Left ventricle myocardium inferior (tissue), 1 donor: ENCODE data around the gene NME9. TPM values are rescaled to one million over a fixed set of nuclear protein-coding genes. Genes with fewer than 3 reads are reported as not detected.

ENCODE experiments used
- DNase-seq: peaks from one replicate; pipeline ENCODE4 v3.0.0-alpha.2; 2020
- H3K27ac ChIP-seq: fragments of 200-600 bp; replicated peaks from 2 replicates; pipeline ENCODE4 v1.8.0; 2021
- H3K27me3 ChIP-seq: fragments of 200-600 bp; 2 replicates; pipeline ENCODE4 v1.8.0; 2021; ENCODE audit warnings: low read depth
- H3K36me3 ChIP-seq: fragments of 200-600 bp; 2 replicates; pipeline ENCODE4 v1.8.0; 2021
- H3K4me1 ChIP-seq: fragments of 200-600 bp; 2 replicates; pipeline ENCODE4 v1.8.0; 2021
- H3K4me3 ChIP-seq: fragments of 200-600 bp; 2 replicates; pipeline ENCODE4 v1.8.0; 2021; ENCODE audit warnings: mild to moderate bottlenecking, moderate library complexity
- H3K9me3 ChIP-seq: fragments of 200-600 bp; replicated peaks from 2 replicates; pipeline ENCODE4 v1.8.0; 2021
- intact Hi-C: fragments of 100-400 bp; cut with micrococcal nuclease; formaldehyde crosslinking; loops from one replicate; pipeline ENCODE4 v1.11.0; 2022
- total RNA-seq: library from RNA; stranded (reverse); fragmentation: NEBNext Ultra II Directional; extraction: Animal tissue kit (Norgen Biotek cat#: 25700); gene quantifications from one replicate; pipeline ENCODE4 v1.2.1, GENCODE V29; 2021
- TF ChIP-seq, protein P1 (sequence below): fragments of 200-600 bp; IDR thresholded peaks from 2 replicates; pipeline ENCODE4 v1.8.0; 2021; ENCODE audit warnings: antibody characterized with exemption, mild to moderate bottlenecking, borderline replicate concordance
- donor health status: DM: no; HTN: yes; CAD: no; lungs with severe emphysema.

Gene NME9
- total RNA-seq, 1 donor from 2014 or later, result not detected

DNA sequence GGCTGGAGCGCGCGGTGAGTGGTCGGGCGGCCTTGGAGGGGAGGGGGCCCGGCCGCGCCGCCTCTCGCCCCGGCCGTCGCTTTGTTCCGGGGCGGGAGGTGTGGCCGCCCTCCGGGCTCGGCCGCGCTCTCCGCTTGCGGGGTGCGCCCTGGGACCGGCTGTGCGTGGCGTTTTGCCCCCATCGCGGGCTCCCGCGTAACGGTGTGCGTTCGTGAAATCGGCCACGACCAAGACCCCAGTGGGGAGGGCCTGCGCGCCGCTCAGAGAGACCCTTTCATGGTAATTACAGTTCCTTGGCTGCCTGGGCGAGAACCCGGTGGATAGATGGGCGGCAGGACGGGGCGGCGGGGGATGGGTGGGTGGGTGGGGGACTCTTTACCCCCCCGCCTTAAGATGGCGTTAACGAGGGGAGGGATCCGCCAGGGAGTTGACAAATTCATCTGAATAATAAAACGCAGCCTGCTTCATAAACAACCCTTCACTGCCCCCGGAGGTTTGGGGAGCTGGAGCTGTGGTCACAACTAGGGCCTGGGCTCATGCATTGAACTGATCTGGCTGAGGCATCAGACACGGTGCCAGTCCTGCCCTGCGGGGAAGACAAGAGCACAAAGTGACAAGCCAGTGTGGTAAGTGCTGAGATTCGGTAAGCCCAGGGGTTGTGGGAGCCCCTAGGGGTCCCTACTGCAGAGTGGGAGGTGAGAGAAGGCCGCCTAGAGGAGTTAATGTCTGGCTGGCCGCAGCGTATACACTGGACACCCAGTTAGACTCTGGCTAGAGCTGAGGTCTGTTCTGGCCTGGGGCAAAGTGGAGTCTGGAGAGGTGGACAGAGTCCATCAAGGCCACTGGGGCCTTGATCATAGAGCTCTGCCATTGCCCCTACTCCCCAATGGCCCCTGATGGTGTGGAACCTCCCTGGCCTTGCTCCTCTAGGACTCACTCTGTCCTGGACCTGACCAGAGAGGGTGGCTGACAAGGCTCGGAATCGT is 19.4 kb upstream of the NME9 start:
- H3K4me3 ChIP-seq, result peak overlapping the region; percentile 92
- no peak for DNase-seq
- H3K4me1 ChIP-seq, result peaks cover 65% of the 10 kb centered on the region
- no peaks in the 10 kb centered on the region for H3K36me3 ChIP-seq
- intact Hi-C loops, result no loop called here
- no peaks in the 10 kb centered on the region for H3K9me3 ChIP-seq
- TF ChIP-seq, protein P1, sequence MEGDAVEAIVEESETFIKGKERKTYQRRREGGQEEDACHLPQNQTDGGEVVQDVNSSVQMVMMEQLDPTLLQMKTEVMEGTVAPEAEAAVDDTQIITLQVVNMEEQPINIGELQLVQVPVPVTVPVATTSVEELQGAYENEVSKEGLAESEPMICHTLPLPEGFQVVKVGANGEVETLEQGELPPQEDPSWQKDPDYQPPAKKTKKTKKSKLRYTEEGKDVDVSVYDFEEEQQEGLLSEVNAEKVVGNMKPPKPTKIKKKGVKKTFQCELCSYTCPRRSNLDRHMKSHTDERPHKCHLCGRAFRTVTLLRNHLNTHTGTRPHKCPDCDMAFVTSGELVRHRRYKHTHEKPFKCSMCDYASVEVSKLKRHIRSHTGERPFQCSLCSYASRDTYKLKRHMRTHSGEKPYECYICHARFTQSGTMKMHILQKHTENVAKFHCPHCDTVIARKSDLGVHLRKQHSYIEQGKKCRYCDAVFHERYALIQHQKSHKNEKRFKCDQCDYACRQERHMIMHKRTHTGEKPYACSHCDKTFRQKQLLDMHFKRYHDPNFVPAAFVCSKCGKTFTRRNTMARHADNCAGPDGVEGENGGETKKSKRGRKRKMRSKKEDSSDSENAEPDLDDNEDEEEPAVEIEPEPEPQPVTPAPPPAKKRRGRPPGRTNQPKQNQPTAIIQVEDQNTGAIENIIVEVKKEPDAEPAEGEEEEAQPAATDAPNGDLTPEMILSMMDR, result no peak
- peak overlapping the region; percentile 96 for H3K27ac ChIP-seq
- no peaks in the 10 kb centered on the region for H3K27me3 ChIP-seq

DNA sequence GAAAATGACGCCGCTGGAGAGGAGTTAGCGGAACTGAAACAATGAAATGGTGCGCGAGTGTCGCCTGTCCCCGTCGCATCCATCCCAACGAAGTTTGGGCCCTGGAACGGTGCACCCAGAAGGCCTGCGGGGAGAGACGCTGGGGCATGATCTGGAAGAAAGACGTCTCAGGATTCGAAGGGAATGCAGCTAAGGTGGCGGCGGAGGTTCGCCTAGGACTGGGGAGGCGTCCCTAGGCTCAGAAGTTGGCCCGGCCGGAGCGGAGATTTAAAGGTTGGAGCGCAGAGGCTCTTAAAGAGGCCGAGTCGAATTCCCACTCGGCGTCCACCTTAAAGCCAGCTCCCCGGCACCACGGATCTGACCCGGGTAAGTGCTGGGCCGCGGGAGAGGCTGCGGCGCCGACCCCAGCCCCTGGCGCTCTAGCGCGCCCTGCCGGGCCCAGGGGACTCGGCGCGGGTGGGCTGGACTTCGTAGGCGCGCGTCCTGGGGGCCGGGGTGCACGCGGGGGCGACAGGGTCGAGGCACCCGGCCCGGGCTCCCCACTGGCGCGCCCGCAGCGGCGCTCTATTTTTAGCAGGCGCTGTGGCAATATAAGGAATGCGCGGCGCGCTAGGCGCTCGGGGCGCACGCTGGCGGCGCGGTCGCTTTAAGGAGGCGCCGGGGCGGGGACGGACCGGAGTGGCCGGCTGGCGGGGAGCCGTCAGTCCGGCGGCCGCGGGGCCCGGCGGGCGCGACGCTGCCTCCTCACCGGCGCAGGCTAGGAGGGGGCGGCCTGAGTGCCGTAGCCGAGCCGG is 18.5 kb upstream of the NME9 start, which contains the start of gene MRAS:
TSS of gene MRAS (plus strand) at position 620 of the 794 bp plus-strand sequence. CDS start 24,305 bp downstream, outside the sequence.
- DNase-seq, result peak; percentile 83
- Histone ChIP-seq H3K36me3 (no peaks in the 10 kb centered on the region), H3K27ac (peak within 1 kb of the TSS; percentile 96), H3K9me3 (no peaks in the 10 kb centered on the region), H3K27me3 (no peaks in the 10 kb centered on the region), H3K4me3 (peak within 1 kb of the TSS; percentile 92), H3K4me1 (peaks cover 56% of the 10 kb centered on the region)
- TF ChIP-seq, protein P1, result peak; percentile 60
- intact Hi-C loops, result no loop called here

DNA sequence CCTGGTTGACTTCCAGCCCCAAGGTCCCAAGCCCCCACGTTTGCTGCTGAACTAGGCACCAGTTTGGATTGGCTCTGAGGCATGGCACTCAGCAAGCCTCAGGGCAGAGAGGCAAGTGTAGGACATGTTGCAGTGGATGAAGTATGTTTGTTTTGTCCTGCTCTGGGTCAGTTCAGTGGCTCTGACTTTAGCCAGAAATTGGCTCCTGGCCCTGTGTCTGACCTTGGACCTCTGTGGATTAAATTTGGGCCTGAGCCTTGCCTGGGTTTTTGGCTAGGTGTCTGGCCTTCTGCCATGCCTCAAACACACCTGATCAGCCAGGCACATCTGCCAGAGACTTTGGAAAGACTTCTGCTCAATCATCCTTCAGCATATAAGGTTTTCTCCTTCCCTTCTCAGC is 15.1 kb upstream of the NME9 start:
- H3K27ac ChIP-seq, result no peak overlapping the region
- no peak overlapping the region for H3K4me3 ChIP-seq
- peaks cover 22% of the 10 kb centered on the region for H3K4me1 ChIP-seq
- DNase-seq, result no peak
- no peaks in the 10 kb centered on the region for H3K27me3 ChIP-seq
- intact Hi-C loops, result no loop called here
- no peaks in the 10 kb centered on the region for H3K9me3 ChIP-seq
- no peaks in the 10 kb centered on the region for H3K36me3 ChIP-seq
- TF ChIP-seq, protein P1, result no peak

DNA sequence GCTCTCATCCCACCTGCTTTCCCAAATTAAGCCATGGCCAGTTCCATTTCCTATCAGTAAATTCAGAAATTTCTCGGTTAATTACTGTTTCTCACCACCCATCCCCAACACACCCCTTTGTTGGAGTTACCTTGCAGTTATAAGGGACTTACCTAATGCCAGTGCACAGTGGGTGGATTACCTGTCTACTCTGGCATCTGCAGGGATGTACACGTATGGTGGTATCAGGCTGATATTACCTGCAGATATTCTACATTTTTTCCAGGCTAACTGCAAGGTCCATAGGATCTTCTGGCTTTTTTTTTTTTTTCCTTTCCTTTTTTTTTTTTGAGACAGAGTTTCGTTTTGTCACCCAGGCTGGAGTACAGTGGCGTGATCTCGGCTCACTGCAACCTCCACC is 10.9 kb upstream of the NME9 start:
- Histone ChIP-seq H3K36me3 (no peaks in the 10 kb centered on the region), H3K9me3 (no peaks in the 10 kb centered on the region), H3K27ac (no peak overlapping the region), H3K4me3 (no peak overlapping the region), H3K4me1 (peaks cover 17% of the 10 kb centered on the region), H3K27me3 (no peaks in the 10 kb centered on the region)
- TF ChIP-seq, protein P1, result no peak
- DNase-seq, result no peak
- intact Hi-C loops, result no loop called here

DNA sequence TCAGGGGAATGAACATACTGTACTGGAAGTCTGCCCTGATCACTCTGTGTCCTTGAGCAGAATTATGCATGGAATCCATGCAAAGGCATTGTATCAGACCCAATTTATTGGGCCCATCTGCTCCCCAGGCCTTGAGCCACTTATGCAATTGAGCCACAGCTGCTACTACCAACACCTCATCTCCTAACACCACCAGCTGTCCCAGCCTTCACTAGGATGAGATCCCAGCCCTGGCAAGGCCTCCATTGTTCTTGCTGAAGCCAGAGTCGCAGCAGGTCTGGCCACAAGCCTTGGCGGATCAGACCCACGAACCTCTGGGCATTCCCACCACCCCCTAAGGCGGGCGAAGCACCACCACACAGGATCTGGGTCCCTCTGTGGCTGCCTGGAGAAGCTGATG is 9.2 kb upstream of the NME9 start:
- Histone ChIP-seq H3K4me1 (peaks cover 17% of the 10 kb centered on the region), H3K36me3 (no peaks in the 10 kb centered on the region), H3K27ac (peak overlapping the region; percentile 30), H3K9me3 (no peaks in the 10 kb centered on the region), H3K4me3 (no peak overlapping the region), H3K27me3 (no peaks in the 10 kb centered on the region)
- DNase-seq, result no peak
- TF ChIP-seq, protein P1, result no peak
- intact Hi-C loops, result loop anchor here (10.0 kb wide), 1 partner anchor 76 kb away; no protein-coding TSS in a partner anchor
